Ovary (tissue), 3 donors: ENCODE data around the gene GAK.

ENCODE experiments used
- POLR2A ChIP-seq: fragments of 450-650 bp; IDR thresholded peaks from one replicate; pipeline ENCODE4 v1.6.1; 2017; ENCODE audit warnings: antibody characterized with exemption, mild to moderate bottlenecking, moderate library complexity
- TF ChIP-seq, protein P1 (sequence below), 3 donors: fragments of 450-650 bp in 2 of 3; fragments of 200-600 bp in 1 of 3; IDR thresholded peaks; one replicate each; pipeline versions ENCODE4 v1.5.1 to v1.8.0; 2016 to 2022; ENCODE audit warnings: antibody characterized with exemption in 3 of 3, mild to moderate bottlenecking in 1 of 3
- donor health status: DM: no; HTN: no; CAD: no.

DNA sequence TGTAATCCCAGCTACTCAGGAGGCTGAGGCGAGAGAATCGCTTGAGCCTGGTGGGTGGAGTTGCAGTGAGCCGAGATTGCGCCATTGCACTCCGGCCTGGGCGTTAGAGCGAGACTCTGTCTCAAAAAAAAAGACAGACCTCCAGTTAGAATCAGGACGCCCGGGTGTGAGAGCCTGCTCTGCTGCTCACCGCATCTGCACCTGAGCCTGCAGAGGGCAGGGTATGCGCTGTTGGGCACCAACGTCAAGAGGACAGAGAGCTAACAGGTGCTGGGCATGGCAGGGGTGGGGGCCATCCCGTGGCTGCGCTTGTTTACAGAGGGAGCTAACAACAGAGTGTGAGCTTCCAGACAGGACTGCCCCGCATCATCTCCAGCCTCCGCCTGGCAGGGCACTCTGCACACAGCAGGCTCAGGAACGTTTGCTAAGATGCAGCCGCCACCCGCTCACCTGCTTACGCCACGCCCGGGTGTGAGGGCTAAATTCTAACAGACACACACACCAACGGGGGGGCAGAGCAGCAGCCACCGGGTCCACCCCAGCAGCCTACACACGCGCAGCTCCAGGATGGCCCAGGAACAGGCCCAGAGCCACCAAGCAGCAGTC, 56.2 kb downstream of the GAK start:
- TF ChIP-seq, protein P1, sequence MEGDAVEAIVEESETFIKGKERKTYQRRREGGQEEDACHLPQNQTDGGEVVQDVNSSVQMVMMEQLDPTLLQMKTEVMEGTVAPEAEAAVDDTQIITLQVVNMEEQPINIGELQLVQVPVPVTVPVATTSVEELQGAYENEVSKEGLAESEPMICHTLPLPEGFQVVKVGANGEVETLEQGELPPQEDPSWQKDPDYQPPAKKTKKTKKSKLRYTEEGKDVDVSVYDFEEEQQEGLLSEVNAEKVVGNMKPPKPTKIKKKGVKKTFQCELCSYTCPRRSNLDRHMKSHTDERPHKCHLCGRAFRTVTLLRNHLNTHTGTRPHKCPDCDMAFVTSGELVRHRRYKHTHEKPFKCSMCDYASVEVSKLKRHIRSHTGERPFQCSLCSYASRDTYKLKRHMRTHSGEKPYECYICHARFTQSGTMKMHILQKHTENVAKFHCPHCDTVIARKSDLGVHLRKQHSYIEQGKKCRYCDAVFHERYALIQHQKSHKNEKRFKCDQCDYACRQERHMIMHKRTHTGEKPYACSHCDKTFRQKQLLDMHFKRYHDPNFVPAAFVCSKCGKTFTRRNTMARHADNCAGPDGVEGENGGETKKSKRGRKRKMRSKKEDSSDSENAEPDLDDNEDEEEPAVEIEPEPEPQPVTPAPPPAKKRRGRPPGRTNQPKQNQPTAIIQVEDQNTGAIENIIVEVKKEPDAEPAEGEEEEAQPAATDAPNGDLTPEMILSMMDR (IDR thresholded peaks at IDR 0.05) = no peak
- TF ChIP-seq POLR2A = no peak
